HG02852 (cell line): ENCODE results near the gene TNK1.
A peak's percentile ranks its signal among the peaks of the same experiment; 100 is the strongest.

ENCODE experiments used
- ATAC-seq: cut with Tn5 transposase; IDR thresholded peaks from one replicate; pipeline ENCODE4 v1.9.1; 2021; ENCODE audit warnings: mild to moderate bottlenecking, moderate library complexity; ENCODE audit not compliant: unreplicated experiment

Gene TNK1

DNA sequence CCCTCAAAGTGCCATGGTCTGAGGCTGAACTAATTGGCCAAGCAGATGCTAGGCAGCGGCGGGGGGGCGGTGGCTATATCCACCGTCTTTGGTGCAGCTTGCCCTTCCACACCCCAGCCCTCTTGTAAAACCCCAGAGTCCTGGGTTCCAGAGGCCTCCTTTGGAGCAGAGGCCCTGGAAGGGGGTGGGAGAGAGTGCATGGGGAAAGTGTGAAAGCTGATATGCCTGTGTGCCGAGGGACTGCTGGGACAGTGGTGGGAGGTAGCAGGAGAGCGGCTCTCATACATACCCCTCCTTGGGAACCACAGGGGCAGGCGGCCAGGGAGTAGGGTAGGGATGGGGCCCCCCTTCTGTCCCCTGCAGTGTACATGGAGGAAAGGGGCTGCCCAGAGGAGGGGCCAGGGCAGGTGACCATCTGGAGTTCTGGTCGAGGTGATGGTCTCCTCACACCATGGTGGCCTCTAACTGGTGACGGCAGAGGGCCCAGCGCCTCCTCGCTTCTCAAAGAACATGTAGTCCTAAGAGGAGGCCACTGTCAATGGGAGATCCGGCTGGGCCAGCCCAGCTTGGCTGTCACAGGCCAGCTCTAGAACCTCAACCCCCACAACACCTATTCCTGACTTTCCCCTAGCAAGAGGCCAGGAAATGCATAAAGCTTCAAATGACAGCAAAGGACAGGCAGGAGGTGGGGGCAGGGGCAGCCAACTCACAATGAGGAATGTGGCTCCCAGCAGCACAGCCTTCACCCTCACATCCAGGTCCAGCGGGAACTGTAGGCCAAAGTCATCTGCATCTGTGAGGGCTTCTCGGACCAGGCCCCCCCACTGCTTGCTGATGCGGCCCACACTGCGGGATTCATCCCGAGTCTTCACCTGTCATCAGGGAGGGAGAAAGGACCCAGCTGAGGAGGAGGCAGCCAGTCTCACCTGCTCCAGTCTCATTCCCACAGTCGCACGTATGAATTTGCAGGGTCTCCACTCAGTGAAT, 9.3 kb downstream of the TNK1 start:
- no peak for ATAC-seq

DNA sequence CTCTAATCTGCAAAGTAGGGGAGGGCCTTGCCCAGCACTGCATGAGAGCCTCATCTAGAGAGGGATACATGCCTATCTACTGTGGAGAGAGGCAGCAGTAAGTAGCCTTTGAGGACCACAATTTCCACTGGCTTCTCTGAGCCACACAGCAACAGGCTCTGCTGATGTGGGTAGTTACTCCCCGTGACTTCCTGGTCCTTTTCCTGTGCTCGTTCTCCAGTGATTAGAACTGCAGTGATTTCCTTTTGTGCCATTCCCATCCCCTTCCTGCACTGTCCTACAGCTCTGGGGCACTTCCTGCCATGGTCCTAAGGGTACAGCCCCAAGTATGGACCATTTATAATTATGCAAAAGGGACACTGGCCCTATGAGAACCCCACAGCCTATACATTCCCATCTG, 10.4 kb downstream of the TNK1 start:
- ATAC-seq = no peak

DNA sequence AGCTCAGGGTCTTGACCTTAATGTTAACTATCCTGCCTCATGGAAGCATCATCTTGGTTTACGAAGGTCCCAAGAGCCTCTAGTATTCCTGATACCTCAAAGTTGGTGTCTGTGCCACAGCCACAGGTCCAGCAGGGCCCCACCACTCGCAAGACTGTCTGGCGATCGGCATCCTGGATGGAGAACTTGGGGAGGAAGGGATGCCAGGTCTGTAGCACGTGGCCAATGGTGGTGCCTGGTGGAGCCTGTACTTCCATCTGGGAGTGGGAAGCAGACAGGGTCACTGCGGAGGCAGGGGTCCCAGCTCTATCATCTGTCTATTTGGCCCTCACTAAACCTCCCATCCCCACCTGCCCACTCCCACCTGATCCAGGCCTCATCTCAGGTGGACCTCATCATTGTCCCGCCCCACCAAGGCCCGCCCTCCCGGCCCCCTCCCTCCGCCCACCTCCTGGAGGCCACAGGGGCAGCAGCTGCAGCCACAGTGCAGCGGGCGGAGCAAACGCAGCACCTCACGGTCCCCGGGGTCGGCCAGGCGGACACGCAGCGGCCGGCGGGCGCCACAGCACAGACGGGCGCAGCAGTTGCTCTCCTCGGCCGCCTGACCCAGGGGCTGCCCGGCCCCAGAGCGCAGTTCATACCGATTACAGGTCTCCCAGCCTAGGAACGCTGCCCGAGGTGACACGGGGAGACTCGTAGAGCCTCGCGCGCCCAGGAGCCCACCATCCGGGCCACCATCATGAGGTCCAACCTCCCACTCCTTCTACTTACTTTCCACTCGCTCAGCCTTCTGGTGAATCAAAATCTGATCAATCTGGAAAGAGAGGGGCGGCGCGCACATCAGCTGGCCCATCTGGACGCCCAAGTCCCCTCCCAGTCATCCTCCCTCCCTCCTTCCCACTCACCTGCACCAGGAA, 12.1 kb downstream of the TNK1 start:
- ATAC-seq = no peak

DNA sequence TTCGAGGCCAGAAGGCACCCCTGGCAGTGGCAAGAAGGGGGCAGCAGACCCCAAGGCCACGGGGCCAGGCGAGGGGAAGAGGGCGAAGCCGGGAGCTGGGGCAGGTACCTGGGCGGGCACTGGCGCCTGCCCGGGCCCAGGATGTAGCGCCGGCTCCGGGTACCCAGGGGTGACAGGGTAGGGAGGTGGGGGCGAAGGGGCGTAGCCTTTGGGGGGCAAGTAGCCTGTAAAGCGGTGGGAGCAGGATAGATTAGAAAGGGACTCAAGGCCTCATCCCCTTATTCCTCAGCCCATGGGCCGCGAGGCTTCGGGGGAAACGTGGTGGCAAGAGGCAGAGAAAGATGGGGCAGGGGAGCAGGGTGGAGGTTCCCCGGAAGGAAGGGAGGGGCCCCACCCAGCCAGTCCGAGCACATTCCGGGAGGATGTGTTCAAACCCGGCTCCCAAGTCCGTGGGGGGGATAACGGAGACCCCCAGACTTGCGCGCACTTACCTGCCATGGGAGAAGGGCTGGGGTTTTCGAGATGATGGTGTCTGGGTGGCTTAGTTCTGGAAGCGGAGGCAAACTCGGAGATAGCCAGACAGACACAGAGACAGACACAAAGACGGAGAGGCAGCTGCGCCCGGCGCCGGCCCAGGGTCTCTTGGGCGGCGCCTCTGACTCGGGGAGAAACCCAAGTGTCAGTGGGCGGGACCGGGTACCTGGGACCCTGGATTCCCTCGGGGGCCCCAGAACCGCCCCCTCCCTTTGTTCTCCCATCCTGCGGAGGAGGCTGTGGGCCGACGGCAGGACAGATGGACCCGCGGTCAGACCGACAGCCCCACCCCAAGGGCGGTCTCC, 12.9 kb downstream of the TNK1 start:
- ATAC-seq = peak; percentile 45

DNA sequence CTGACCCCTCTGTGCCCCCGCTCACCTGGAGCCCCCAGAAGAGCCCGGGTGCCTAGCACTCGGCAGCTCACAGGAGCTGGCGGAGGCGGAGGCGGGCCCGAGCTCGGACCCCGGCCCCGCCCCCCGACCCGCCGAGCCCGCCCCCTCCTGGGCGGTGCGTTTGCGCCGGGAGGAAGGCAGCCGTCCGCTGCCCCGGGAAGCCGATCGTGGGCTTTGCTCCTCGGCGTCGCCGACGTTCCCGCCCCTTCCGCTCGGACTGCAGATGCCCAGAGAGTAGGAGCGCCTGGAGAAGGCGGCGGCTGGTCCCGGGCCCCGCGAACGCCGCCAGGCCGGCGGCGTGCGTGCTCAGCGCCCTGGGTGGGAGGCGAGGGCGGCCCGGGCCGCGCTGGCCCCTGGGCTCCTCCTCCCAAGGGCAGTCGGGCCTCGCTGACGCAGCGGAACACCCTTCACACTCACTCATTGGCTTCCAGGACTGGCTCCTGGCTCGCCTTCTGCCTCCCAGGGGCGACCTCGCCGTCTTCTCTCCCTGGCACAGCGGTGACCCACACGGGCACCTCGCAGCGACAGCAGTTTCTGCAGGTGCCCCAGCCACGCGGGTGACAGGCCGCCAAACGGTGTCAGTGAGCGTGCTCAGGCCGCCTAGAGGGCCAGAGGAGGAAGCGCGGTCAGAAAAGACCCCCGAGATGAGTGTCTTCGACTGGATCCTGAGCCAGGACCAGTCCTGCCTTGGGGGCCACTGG, 13.7 kb downstream of the TNK1 start, which contains the start of gene PLSCR3:
Gene PLSCR3 (minus strand): TSS at position 74 of the 740 bp plus-strand sequence. CDS start 415 bp downstream, outside the sequence.
- peak; percentile 75 for ATAC-seq

DNA sequence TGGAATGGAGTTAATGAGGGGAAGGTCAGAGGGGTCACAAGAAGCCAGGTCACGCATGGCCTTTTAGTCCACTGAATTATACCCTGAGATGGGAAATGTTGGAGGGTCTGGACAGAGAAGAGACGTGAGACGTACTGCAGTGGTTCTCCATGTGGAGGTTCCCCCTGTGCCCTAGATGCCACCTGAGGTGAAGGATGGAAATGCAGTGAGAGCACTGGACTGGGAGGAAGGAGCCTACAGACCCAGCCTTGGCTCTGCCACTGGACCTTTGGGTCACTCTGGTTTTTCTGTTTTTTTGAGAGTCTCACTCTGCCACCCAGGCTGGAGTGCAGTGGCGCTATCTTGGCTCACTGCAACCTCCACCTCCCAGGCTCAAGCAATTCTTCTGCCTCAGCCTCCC, 15.3 kb downstream of the TNK1 start:
- no peak for ATAC-seq

DNA sequence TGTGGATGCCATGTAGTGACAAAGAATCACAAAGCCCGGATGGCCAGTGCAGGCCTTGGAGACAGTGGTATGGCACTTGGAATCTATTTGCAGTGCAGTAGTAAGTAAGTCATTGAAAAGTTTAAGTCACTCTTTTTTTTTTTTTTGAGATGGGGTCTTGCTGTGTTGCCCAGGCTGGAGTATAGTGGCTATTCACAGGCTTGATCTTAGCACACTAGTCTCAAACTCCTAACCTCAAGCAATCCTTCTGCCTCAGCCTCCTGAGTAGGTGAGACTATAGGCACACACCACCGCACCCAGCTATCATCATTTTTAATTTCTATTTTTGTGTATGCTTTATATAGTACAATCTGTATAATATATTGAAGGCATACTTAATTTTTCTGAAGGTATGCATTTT, 17.7 kb downstream of the TNK1 start:
- ATAC-seq = no peak

DNA sequence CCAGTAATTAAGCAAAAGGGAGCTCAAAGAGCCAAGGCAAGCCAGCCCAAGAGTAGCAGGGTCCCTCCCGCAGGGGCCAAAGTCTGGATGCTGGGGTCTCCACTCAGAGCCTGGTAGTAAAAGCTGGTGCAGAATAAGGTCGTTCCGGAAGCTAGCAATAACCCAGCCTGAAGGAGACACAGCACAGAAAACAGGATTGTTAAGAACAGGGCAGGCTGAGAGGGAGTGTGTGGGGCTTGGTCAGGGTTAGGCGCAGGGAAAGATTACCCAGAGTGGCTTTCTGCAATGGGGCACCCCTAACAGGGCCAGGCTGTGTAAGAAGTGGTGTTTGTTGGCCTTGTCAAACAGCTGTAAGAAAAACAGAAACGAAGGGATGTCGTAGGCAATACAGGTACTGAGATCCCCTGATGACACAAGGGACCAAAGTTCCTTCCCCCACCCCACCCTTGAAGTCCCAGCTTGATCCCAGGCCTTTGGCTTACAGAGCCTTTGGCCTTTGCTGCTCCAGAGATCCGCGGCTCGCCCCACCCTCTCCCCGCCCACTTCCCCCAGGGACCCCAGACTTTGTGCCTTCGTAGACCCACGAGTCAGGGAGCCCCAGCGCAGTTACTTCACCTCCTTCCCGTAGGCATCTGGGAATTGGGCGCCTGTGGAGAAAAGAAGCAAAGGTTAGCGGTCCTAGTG, 22.3 kb downstream of the TNK1 start:
- no peak for ATAC-seq

DNA sequence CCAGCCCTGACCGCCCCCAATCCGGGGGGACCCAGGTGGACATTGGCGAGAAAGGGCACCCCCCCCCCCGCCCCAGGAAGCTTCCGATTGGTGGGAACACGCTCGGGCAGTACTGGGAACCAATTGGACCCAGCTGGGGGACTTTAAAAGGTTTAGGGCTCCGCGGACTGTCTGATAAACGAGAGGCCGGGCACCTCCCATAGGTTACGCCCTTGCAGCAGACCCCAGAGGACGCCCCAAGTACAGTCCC, 22.8 kb downstream of the TNK1 start:
- ATAC-seq = no peak

DNA sequence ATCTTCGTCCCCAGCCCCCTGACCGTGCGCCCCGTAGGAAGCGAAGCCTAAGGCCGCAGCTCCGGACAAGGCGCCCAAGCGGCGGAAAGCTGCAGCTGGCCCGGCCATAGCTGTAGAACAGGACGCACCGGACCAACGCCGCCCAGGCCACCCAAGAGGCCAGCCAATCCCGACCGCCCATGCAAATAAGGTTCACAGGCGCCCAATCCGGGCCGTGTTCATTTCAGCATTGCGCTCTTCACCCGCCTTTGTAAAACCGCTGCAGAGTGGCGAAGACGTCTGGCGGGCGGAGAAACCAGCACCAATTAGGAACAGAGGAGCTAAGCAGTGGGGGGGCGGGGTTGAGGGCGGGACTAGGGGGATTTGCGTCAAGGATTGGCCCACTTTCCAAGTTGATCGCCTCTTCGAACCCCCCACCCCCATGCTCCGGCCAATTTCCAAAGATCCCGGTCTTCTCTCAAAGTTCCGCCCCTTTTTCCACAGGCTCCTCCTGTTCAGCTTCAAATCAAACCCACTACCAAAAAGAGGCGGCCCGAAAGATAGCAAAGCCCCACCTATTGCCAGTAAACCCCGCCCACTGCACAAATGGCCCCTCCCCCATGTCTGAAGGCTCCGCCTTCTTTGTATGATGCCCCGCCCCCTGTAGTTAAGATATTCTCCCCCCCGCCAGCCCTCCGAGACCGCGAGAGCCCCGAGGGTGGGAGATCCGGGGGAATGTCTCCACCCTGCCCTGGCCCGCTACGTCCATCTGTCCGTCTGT, 23.3 kb downstream of the TNK1 start, which contains the start of gene TMEM256:
Gene TMEM256 (minus strand): TSS at position 121 of the 760 bp plus-strand sequence. CDS start 13 bp downstream, at position 108.
- peak; percentile 93 for ATAC-seq

DNA sequence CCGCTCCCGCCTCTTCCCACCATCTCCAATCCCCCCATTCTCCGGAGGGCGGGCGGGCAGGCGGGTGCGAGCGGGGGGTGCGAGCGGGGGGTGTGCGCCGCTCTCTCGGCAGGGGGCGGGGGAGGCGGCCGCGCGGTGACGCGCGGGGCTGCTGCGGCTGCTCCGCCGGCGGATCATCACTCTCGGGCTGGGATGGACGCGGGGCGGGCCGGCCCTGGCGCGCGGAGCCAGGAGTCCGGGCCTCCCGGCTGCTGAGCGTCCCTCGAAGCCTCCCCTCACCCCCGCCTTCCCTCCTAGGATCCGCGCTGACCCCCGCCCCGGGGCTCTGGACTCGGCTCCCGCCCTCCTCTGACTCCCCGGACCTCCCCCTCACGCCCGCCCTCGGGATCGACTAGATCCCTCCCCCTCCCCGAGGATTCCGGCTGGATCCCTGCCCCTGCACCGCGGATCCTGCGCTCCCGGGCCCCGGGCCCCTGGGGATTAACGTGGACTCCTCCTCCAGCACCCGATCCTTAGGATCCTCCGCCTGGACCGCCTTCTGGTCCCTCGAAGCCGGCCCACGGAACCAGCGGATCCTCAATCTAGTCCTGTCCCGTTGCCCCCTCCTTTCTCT, 24.0 kb downstream of the TNK1 start:
- peak; percentile 2 for ATAC-seq

DNA sequence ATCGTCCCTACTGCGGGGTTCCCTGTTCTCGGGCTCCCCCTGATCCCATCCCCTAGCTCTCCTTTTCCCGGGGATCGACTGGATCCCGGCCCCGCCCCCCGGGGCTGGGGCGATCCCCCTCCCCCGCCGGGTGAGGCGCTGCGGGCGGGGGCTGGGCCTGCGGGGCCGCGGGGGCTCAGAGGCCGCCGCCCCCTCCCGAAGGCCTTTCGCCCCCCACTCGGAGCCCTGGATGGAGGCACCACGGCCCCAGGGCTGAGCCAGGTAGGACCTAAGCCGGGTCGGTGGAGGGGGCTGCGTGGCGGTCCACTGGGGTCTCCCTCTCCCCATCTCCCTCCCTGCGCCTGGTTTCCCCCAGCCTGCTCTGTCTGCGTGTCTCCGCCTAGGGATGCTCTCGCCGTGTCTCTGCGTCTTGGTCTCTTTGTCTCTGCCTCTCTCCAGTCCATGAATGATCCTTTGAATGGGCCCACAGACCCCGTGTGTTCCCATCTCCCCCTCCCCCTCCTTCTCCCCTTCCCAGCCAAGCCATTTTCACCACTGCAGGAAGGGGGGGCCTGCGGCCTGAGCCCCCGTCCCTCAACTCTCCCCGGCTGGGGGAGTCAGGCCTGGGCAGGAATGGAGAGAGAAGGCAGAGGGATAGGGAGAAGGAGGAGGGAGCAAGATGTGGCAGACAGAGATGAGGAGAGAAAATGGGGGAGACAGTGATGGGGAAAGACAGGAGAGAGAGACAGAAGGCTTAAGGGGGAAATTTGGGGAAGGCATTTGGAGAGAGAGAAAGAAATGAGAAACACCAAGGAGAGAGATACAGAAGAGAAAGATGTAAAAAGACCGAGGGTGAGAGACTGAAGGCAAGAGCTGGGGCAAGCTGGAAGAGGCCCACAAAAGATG, 24.7 kb downstream of the TNK1 start:
- no peak for ATAC-seq

DNA sequence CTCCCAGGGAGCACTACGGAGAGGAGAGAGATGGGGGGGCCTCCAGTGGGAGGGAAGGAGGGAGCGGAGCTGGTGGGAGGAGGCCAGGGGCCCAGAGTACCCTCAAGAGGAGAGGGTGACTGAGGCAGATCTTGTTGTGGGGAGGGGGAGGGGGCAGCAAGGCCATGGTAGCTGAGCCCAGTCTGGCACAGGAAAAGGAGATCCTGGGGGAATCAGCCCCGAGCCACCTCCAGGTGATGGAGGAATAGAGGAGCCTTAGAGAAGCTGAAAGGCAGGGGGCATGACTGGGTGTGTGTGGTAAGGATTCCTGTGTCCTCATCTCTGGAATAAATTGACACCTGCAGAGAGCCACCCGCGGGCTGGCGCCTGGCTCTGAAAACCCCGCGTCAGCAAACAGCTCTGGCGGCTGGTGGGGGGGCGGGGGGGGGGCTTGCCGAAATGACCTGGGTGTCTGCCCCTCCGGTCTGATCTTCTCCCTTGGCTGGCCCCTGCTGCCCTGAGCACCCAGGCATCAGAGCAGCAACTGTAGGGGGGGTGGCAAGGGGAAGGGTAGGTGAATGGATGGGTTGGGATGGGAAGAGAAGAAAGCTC, 25.4 kb downstream of the TNK1 start:
- no peak for ATAC-seq

DNA sequence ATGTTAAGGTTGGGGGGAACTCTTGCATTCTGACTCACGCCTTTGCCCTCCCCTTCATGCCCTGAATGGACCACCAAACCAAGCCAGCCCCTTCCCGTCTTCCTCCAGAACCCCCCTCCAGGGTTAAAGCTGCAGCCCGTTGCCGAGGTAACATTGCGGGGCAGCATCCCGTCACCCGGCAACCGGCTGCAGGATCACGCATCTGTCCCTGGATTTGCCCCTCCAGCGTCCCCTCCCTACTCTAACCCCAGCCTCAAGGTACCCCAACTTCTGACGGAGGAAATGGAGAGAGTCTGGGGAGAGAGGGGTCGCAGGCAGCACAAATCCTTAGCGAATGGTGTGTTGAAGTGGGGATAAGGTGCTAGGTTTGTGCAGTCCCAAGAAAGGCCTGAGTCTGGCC, 26.2 kb downstream of the TNK1 start:
- no peak for ATAC-seq

DNA sequence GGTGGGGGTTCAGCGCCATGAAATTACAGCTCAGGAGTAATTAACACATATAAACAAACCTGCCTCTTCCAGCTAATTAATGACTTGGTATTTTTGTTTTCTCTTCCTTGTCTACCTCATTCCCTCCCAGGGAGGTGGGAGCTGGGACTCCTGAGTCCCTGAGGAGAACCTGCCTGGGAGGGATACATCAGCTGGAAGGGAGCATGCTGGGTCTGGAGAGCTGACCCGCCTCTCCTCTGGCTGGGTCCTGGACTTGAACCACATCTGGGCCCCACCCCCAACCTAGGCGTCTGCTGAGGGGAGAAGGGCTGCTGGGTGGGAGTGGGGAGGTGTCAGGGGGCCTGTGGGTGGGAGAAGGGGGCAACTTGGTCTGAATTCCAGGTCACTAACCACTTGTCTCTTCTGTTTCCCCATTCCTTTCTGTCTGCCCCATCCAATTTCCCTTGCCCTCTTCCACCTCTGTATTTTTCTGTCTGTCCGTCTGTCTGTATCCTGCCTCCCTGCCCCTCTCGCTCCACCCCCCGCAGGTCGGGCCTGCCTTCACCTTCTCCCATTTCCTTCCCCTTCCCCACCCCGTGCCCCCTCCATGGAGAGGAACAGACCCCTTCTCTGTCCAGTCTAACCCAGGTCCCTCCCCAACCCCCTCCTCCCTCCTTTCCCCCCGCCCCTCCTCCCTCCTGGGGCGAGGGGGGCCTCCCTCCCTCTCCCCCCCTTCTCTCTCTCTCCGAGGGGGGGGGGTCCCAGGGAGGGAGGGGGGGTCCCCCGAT, 26.8 kb downstream of the TNK1 start, which contains the start of gene NLGN2:
Gene NLGN2 (plus strand): TSS at position 361 of the 767 bp plus-strand sequence. CDS start 411 bp downstream, outside the sequence.
- ATAC-seq = no peak

DNA sequence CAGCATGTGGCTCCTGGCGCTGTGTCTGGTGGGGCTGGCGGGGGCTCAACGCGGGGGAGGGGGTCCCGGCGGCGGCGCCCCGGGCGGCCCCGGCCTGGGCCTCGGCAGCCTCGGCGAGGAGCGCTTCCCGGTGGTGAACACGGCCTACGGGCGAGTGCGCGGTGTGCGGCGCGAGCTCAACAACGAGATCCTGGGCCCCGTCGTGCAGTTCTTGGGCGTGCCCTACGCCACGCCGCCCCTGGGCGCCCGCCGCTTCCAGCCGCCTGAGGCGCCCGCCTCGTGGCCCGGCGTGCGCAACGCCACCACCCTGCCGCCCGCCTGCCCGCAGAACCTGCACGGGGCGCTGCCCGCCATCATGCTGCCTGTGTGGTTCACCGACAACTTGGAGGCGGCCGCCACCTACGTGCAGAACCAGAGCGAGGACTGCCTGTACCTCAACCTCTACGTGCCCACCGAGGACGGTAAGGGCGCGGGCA, 27.4 kb downstream of the TNK1 start:
- no peak for ATAC-seq
